Islet of Langerhans (tissue), 1 donor: ENCODE measurements around the gene STAT3.
"Not testable (repeated sequence)": the region's sequence is repeated elsewhere in the genome, so short reads cannot be mapped to it uniquely, and the experiment has no call there.

Source experiments
- FAIRE-seq: peaks from one replicate; lab custom pipeline; 2011; peaks lifted over from hg19 to GRCh38; lab: Jason Lieb, UNC

Gene STAT3

GRCh38 chr17:42346481-42346880 is 41.8 kb downstream of the STAT3 start:
- FAIRE-seq: no peak

- no peak for FAIRE-seq
Observed at GRCh38 chr17:42345396-42346073, 42.7 kb downstream of the STAT3 start.

- no peak for FAIRE-seq
Observed at GRCh38 chr17:42342242-42343008, 45.8 kb downstream of the STAT3 start.

- FAIRE-seq: no peak
Observed at GRCh38 chr17:42341568-42341967, 46.7 kb downstream of the STAT3 start.

- FAIRE-seq: no peak
Observed at GRCh38 chr17:42340691-42341127, 47.5 kb downstream of the STAT3 start.

- FAIRE-seq: no peak
Observed at GRCh38 chr17:42339221-42339620, 49.0 kb downstream of the STAT3 start.

GRCh38 chr17:42338427-42338985 is 49.7 kb downstream of the STAT3 start:
- no peak for FAIRE-seq

GRCh38 chr17:42337442-42337841 is 50.8 kb downstream of the STAT3 start:
- no peak for FAIRE-seq

- no peak for FAIRE-seq
Observed at GRCh38 chr17:42334677-42335076, 53.6 kb downstream of the STAT3 start.

- no peak for FAIRE-seq
Observed at GRCh38 chr17:42333053-42333452, 55.2 kb downstream of the STAT3 start.

GRCh38 chr17:42329025-42329976 is 58.9 kb downstream of the STAT3 start:
- FAIRE-seq: no peak

- no peak for FAIRE-seq
Observed at GRCh38 chr17:42325026-42325425, 63.2 kb downstream of the STAT3 start.

- FAIRE-seq: no peak
Observed at GRCh38 chr17:42323268-42323773, 64.9 kb downstream of the STAT3 start.

- FAIRE-seq: no peak
Observed at GRCh38 chr17:42322382-42323267, 65.6 kb downstream of the STAT3 start.

GRCh38 chr17:42321555-42321954 is 66.7 kb downstream of the STAT3 start:
- FAIRE-seq: no peak

- FAIRE-seq: not testable (repeated sequence)
Observed at GRCh38 chr17:42317967-42318366, 70.3 kb downstream of the STAT3 start.

- FAIRE-seq: no peak
Observed at GRCh38 chr17:42317266-42317845, 70.9 kb downstream of the STAT3 start.

GRCh38 chr17:42316755-42317154 is 71.5 kb downstream of the STAT3 start:
- FAIRE-seq: no peak

GRCh38 chr17:42315402-42316156 is 72.7 kb downstream of the STAT3 start:
- no peak for FAIRE-seq
